Neural cell (in vitro differentiated cells): ENCODE measurements around the gene FBXO34.

Source experiments
- POLR2AphosphoS5 ChIP-seq: IDR thresholded peaks from 2 replicates; pipeline ENCODE4 v1.6.1; 2012
- RAD21 ChIP-seq: fragments of 450-650 bp; conservative IDR thresholded peaks from 2 replicates; pipeline ENCODE4 v1.6.1; 2014; ENCODE audit warnings: antibody characterized with exemption, mild to moderate bottlenecking, moderate library complexity
- TAF1 ChIP-seq: IDR thresholded peaks from 2 replicates; pipeline ENCODE4 v1.6.1; 2012; ENCODE audit warnings: low read depth
- TF ChIP-seq, protein P1 (sequence below): fragments of 450-650 bp; IDR thresholded peaks from 2 replicates; pipeline ENCODE4 v1.5.1; 2014; ENCODE audit warnings: antibody characterized with exemption, mild to moderate bottlenecking, moderate library complexity; ENCODE audit not compliant: poor library complexity, severe bottlenecking

DNA sequence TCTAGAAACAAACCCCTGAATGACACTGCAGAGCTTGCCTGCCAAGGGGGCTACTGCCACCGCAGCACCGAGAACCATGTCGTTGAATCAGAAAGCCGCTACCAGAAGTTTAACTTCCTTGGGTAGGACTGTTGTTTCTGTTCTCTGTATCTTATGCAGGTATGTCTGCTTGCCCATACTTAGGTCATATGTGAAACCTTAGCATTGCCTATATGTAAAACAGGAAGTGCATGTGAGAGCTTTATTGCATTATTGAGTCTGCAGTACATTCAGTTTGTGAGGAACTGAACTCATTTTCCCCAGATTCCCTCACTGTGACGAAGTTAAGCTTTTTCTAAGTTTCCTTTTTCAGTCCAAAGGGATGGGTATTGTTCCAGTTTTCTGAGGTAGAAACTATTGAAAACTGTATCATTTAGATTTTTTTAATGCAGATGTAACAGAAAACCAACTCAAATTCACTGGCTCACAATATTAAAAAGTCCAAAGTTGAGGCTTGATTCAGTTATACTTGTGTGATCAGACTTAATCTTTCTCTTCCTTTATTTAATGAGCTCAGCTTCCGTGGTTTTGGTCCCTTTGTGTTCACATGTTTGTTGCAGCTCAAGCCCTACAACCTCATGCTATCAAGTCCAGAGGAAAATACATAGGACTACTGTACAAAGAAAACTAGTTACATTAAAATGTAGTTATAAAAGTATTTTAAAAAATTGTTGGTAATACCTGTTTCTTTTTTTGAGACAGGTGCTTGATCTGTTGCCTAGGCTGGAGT lies 6.9 kb downstream of the FBXO34 start:
- TF ChIP-seq, protein P1, sequence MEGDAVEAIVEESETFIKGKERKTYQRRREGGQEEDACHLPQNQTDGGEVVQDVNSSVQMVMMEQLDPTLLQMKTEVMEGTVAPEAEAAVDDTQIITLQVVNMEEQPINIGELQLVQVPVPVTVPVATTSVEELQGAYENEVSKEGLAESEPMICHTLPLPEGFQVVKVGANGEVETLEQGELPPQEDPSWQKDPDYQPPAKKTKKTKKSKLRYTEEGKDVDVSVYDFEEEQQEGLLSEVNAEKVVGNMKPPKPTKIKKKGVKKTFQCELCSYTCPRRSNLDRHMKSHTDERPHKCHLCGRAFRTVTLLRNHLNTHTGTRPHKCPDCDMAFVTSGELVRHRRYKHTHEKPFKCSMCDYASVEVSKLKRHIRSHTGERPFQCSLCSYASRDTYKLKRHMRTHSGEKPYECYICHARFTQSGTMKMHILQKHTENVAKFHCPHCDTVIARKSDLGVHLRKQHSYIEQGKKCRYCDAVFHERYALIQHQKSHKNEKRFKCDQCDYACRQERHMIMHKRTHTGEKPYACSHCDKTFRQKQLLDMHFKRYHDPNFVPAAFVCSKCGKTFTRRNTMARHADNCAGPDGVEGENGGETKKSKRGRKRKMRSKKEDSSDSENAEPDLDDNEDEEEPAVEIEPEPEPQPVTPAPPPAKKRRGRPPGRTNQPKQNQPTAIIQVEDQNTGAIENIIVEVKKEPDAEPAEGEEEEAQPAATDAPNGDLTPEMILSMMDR: no peak
- no peak for TF ChIP-seq TAF1
- no peak for TF ChIP-seq POLR2AphosphoS5
- no peak for TF ChIP-seq RAD21
